SK-N-SH (cell line): ENCODE data around the gene TCHP. TPM values are rescaled to one million over a fixed set of nuclear protein-coding genes. Genes with fewer than 3 reads are reported as not detected.

Experiments used
- CTCF ChIA-PET: fragments of 300-600, 350-600 bp; formaldehyde crosslinking; extraction: SDS; loops from one replicate; lab custom pipeline; 2021; lab: Yijun Ruan, JAX
- POLR2A ChIA-PET: fragments of 350-600 bp; sonication (Branson Sonifier 250); formaldehyde crosslinking; extraction: SDS; loops from one replicate; lab custom pipeline; 2020; ENCODE audit warnings: antibody characterized with exemption, inconsistent platforms; lab: Yijun Ruan, JAX
- DNase-seq: peaks from one replicate; pipeline ENCODE4 v3.0.0; 2012
- H2AFZ ChIP-seq: fragments of 200-600 bp; sonication (generic); 2 replicates; pipeline ENCODE4 v1.8.1; 2016; ENCODE audit warnings: antibody characterized with exemption, mild to moderate bottlenecking, low read depth
- H3F3A ChIP-seq: fragments of 200-600 bp; sonication (generic); replicated peaks from 2 replicates; pipeline ENCODE3; 2016; ENCODE audit warnings: antibody characterized with exemption, mild to moderate bottlenecking; ENCODE audit not compliant: insufficient read depth
- H3K27ac ChIP-seq, 2 experiments: fragments of 200-500 bp in 1 of 2; fragments of 200-600 bp in 1 of 2; sonication (Bioruptor generic) in 1 of 2; sonication (generic), shearing (Covaris generic) in 1 of 2; 2 replicates each; pipeline versions ENCODE4 v1.5.1 to v1.6.1; 2014 to 2016; ENCODE audit warnings: low read depth in 2 of 2, inconsistent platforms in 1 of 2, low read length in 1 of 2, mild to moderate bottlenecking in 1 of 2, mixed read lengths in 1 of 2
- H3K27me3 ChIP-seq: fragments of 200-600 bp; sonication (generic), shearing (Covaris generic); 2 replicates; pipeline ENCODE4 v1.6.1; 2016; ENCODE audit warnings: mixed run types; ENCODE audit not compliant: insufficient read depth
- H3K36me3 ChIP-seq, 2 experiments: fragments of 200-500 bp in 1 of 2; fragments of 200-600 bp in 1 of 2; sonication (Bioruptor generic) in 1 of 2; sonication (generic) in 1 of 2; replicated peaks in 1 of 2; 2 replicates each; pipeline versions ENCODE3 to v1.5.1; 2014 to 2016; ENCODE audit warnings: low read length in 1 of 2, mild to moderate bottlenecking in 1 of 2; ENCODE audit not compliant: insufficient read depth in 2 of 2, control insufficient read depth in 1 of 2
- H3K4me1 ChIP-seq, 2 experiments: fragments of 200-500 bp in 1 of 2; fragments of 200-600 bp in 1 of 2; sonication (Bioruptor generic) in 1 of 2; sonication (generic), shearing (Covaris generic) in 1 of 2; 2 replicates each; pipeline versions ENCODE4 v1.5.1 to v1.6.1; 2014 to 2016; ENCODE audit warnings: low read depth in 1 of 2, low read length in 1 of 2, mixed run types in 1 of 2; ENCODE audit not compliant: insufficient read depth in 2 of 2, control insufficient read depth in 1 of 2
- H3K4me2 ChIP-seq: fragments of 200-600 bp; sonication (generic), shearing (Covaris generic); 2 replicates; pipeline ENCODE4 v1.6.1; 2017; ENCODE audit warnings: mixed run types
- H3K4me3 ChIP-seq, 2 experiments: fragments of 200-500 bp in 1 of 2; fragments of 200-600 bp in 1 of 2; sonication (Bioruptor generic) in 1 of 2; sonication (generic), shearing (Covaris generic) in 1 of 2; 2 replicates each; pipeline versions ENCODE4 v1.5.1 to v1.8.1; 2014 to 2016; ENCODE audit warnings: low read depth in 2 of 2, inconsistent platforms in 1 of 2, low read length in 1 of 2, mild to moderate bottlenecking in 1 of 2, mixed read lengths in 1 of 2, moderate library complexity in 1 of 2
- H3K79me2 ChIP-seq: fragments of 200-600 bp; sonication (generic); 2 replicates; pipeline ENCODE4 v1.8.1; 2017; ENCODE audit warnings: mild to moderate bottlenecking; ENCODE audit not compliant: insufficient read depth
- H3K9ac ChIP-seq: fragments of 200-600 bp; sonication (generic); 2 replicates; pipeline ENCODE4 v1.6.1; 2017; ENCODE audit warnings: mixed run types
- H3K9me2 ChIP-seq: fragments of 200-600 bp; sonication (generic); 2 replicates; pipeline ENCODE4 v1.6.1; 2017; ENCODE audit warnings: mixed run types
- H3K9me3 ChIP-seq: fragments of 200-600 bp; sonication (generic); 2 replicates; pipeline ENCODE4 v1.6.1; 2017; ENCODE audit warnings: mixed run types, mild to moderate bottlenecking, moderate library complexity
- H4K20me1 ChIP-seq: fragments of 200-600 bp; sonication (generic); 2 replicates; pipeline ENCODE4 v1.6.1; 2017; ENCODE audit warnings: mild to moderate bottlenecking, mixed run types; ENCODE audit not compliant: insufficient read depth
- ELF1 ChIP-seq: IDR thresholded peaks from 2 replicates; pipeline ENCODE4 v1.4.0; 2012
- FOSL2 ChIP-seq: IDR thresholded peaks from 2 replicates; pipeline ENCODE4 v1.4.0; 2012; ENCODE audit warnings: low read depth, mild to moderate bottlenecking, moderate library complexity, borderline replicate concordance
- GABPA ChIP-seq: IDR thresholded peaks from 2 replicates; pipeline ENCODE4 v1.4.0; 2012; ENCODE audit warnings: low read depth, mild to moderate bottlenecking
- MEF2A ChIP-seq: IDR thresholded peaks from 2 replicates; pipeline ENCODE4 v1.4.0; 2012; ENCODE audit warnings: low read depth, borderline replicate concordance
- NFIC ChIP-seq: IDR thresholded peaks from 2 replicates; pipeline ENCODE4 v1.4.0; 2012; ENCODE audit warnings: borderline replicate concordance
- RFX5 ChIP-seq: IDR thresholded peaks from 2 replicates; pipeline ENCODE4 v1.6.1; 2012; ENCODE audit warnings: mild to moderate bottlenecking, improper control_type of control experiment, low read length
- RXRA ChIP-seq: IDR thresholded peaks from 2 replicates; pipeline ENCODE4 v1.4.0; 2012; ENCODE audit warnings: low read depth, mild to moderate bottlenecking, borderline replicate concordance
- SIN3A ChIP-seq: IDR thresholded peaks from 2 replicates; pipeline ENCODE4 v1.6.1; 2012; ENCODE audit warnings: low read depth, mild to moderate bottlenecking, low read length, moderate library complexity, borderline replicate concordance
- TAF1 ChIP-seq: IDR thresholded peaks from 2 replicates; pipeline ENCODE4 v1.6.1; 2012; ENCODE audit warnings: low read depth, mild to moderate bottlenecking, low read length, moderate library complexity, borderline replicate concordance
- TCF12 ChIP-seq: IDR thresholded peaks from 2 replicates; pipeline ENCODE4 v1.4.0; 2012
- YY1 ChIP-seq: IDR thresholded peaks from 2 replicates; pipeline ENCODE4 v1.4.0; 2012; ENCODE audit warnings: low read depth, mild to moderate bottlenecking
- WGBS: methylation state at CpG from one replicate; pipeline ENCODE4 v1.1.6; 2017; ENCODE audit warnings: low lambda C conversion rate; 5-methylcytosine and 5-hydroxymethylcytosine counted together
- polyA plus RNA-seq, 3 experiments: library from polyadenylated mRNA; depleted of rRNA; stranded (reverse); fragments of >200 nt; gene quantifications; 2 replicates each; pipeline ENCODE4 v1.2.3, GENCODE V29; 2012
- TF ChIP-seq, protein P1 (sequence below): IDR thresholded peaks from 2 replicates; pipeline ENCODE4; 2012
- TF ChIP-seq, protein P2 (sequence below): IDR thresholded peaks from 2 replicates; pipeline ENCODE4 v1.4.0; 2012; ENCODE audit warnings: low read depth, borderline replicate concordance
- TF ChIP-seq, protein P3 (sequence below): IDR thresholded peaks from 2 replicates; pipeline ENCODE4 v1.4.0; 2012; ENCODE audit warnings: low read depth, borderline replicate concordance
- TF ChIP-seq, protein P4 (sequence below): fragments of 200-600 bp; sonication (generic); IDR thresholded peaks from 2 replicates; pipeline ENCODE4 v1.6.1; 2017; ENCODE audit warnings: antibody characterized with exemption, mild to moderate bottlenecking, moderate library complexity
- TF ChIP-seq, protein P5 (sequence below): fragments of 150-350 bp; IDR thresholded peaks from 2 replicates; pipeline ENCODE4 v1.6.1; 2017; ENCODE audit warnings: antibody characterized with exemption, low read length, low read depth, borderline replicate concordance

TCHP gene
- polyA plus RNA-seq, 1 of the 3 experiments (the other 2 are of a cell fraction), result 37.3 TPM

DNA sequence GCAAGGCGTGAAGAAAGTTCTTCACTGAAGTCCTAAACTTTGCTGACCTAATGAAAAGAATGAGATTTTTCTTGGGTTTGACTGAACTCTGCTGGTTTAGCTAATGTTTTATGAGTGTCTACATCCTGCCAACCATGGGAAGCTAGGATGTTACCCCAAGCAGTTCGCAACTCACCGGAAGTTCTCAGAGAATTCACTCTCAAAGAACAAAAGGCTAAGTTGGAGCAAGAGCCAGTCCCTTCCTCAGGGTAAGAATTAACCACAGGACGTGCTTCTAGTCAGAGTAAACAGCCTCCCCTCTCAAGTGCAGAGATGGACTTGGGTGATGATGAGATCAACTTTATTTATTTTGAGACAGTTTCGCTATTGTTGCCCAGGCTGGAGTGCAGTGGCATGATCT, 37.3 kb downstream of the TCHP start (continued):
- TF ChIP-seq NFIC (no peak), RFX5 (no peak), ELF1 (no peak), TAF1 (no peak), MEF2A (no peak), FOSL2 (no peak)
- TF ChIP-seq, protein P1, sequence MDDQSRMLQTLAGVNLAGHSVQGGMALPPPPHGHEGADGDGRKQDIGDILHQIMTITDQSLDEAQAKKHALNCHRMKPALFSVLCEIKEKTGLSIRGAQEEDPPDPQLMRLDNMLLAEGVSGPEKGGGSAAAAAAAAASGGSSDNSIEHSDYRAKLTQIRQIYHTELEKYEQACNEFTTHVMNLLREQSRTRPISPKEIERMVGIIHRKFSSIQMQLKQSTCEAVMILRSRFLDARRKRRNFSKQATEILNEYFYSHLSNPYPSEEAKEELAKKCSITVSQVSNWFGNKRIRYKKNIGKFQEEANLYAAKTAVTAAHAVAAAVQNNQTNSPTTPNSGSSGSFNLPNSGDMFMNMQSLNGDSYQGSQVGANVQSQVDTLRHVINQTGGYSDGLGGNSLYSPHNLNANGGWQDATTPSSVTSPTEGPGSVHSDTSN, result no peak
- TF ChIP-seq, protein P2, sequence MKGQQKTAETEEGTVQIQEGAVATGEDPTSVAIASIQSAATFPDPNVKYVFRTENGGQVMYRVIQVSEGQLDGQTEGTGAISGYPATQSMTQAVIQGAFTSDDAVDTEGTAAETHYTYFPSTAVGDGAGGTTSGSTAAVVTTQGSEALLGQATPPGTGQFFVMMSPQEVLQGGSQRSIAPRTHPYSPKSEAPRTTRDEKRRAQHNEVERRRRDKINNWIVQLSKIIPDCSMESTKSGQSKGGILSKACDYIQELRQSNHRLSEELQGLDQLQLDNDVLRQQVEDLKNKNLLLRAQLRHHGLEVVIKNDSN, result no peak

DNA sequence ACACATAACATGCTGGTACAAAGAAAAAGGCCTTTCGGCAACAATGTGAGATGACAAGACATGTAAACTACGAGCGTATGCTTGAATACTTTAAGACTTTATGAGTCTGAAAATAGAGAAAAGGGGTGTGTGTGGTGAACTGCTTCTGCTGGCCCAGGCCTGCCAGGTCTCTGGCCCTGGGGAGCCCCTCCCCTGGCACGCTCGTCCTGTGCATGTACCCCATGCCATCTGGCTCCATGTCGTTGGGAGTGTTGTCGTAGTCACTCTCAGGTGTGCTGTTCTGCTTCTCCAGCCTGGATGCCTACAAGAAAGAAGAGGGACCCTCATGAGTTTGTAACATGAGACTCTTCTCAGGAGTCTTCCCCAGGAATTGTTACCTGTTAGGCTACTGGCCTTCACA, 38.9 kb downstream of the TCHP start:
- Histone ChIP-seq H3K9me2 (no peaks in the 10 kb centered on the region), H3K4me1 (no peaks in the 10 kb centered on the region), H4K20me1 (no peaks in the 10 kb centered on the region), H3K9me3 (no peaks in the 10 kb centered on the region), H3K9ac (no peak overlapping the region), H3F3A (peaks cover 3% of the 10 kb centered on the region), H3K79me2 (no peaks in the 10 kb centered on the region), H3K27ac (no peak overlapping the region), H2AFZ (no peak overlapping the region), H3K4me3 (no peak overlapping the region), H3K36me3 (peaks cover 32 to 35% of the 10 kb centered on the region in 2 experiments), H3K4me2 (no peak overlapping the region), H3K27me3 (no peaks in the 10 kb centered on the region)
- no peak for TF ChIP-seq GABPA
- no peak for TF ChIP-seq SIN3A
- no peak for TF ChIP-seq YY1
- no peak for TF ChIP-seq TCF12
- TF ChIP-seq, protein P3, sequence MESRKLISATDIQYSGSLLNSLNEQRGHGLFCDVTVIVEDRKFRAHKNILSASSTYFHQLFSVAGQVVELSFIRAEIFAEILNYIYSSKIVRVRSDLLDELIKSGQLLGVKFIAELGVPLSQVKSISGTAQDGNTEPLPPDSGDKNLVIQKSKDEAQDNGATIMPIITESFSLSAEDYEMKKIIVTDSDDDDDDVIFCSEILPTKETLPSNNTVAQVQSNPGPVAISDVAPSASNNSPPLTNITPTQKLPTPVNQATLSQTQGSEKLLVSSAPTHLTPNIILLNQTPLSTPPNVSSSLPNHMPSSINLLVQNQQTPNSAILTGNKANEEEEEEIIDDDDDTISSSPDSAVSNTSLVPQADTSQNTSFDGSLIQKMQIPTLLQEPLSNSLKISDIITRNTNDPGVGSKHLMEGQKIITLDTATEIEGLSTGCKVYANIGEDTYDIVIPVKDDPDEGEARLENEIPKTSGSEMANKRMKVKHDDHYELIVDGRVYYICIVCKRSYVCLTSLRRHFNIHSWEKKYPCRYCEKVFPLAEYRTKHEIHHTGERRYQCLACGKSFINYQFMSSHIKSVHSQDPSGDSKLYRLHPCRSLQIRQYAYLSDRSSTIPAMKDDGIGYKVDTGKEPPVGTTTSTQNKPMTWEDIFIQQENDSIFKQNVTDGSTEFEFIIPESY, result no peak
- no peak for TF ChIP-seq TAF1
- TF ChIP-seq, protein P2, result no peak
- no peak for TF ChIP-seq NFIC
- TF ChIP-seq, protein P4, sequence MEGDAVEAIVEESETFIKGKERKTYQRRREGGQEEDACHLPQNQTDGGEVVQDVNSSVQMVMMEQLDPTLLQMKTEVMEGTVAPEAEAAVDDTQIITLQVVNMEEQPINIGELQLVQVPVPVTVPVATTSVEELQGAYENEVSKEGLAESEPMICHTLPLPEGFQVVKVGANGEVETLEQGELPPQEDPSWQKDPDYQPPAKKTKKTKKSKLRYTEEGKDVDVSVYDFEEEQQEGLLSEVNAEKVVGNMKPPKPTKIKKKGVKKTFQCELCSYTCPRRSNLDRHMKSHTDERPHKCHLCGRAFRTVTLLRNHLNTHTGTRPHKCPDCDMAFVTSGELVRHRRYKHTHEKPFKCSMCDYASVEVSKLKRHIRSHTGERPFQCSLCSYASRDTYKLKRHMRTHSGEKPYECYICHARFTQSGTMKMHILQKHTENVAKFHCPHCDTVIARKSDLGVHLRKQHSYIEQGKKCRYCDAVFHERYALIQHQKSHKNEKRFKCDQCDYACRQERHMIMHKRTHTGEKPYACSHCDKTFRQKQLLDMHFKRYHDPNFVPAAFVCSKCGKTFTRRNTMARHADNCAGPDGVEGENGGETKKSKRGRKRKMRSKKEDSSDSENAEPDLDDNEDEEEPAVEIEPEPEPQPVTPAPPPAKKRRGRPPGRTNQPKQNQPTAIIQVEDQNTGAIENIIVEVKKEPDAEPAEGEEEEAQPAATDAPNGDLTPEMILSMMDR, result no peak
- TF ChIP-seq, protein P5, sequence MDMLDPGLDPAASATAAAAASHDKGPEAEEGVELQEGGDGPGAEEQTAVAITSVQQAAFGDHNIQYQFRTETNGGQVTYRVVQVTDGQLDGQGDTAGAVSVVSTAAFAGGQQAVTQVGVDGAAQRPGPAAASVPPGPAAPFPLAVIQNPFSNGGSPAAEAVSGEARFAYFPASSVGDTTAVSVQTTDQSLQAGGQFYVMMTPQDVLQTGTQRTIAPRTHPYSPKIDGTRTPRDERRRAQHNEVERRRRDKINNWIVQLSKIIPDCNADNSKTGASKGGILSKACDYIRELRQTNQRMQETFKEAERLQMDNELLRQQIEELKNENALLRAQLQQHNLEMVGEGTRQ, result no peak
- no peak for TF ChIP-seq RXRA
- no peak for TF ChIP-seq MEF2A
- POLR2A ChIA-PET, result no interaction called here
- no peak for DNase-seq
- 96% methylated on average over 5 of the region's 7 CpGs for WGBS
- CTCF ChIA-PET, result interaction anchor here (1.7 kb wide), 1 partner anchor 11 kb away, joined by 6 read pairs; no protein-coding TSS in a partner anchor
